Measurements from ENCODE around the gene SDHB. TPM values are rescaled to one million over a fixed set of nuclear protein-coding genes. Genes with fewer than 3 reads are reported as not detected.

SDHB gene
- total and polyA plus RNA-seq, 2 of the 13 experiments (the other 11 are each of a cell fraction or from before 2014, with no cell fraction given): 136 to 142 TPM

- Histone ChIP-seq H3K9ac (ENCODE audit: insufficient read depth, low read depth, low read length) (no peak overlapping the region), H3K27ac (ENCODE audit: extremely low read length, insufficient read depth, low read length) (no peak overlapping the region), H3K36me3 (replicated peaks in 1 of 2; ENCODE audit: control insufficient read depth in 1 of 2, insufficient read depth in 2 of 2, low read length in 2 of 2) (no peaks in the 10 kb centered on the region), H3K4me2 (ENCODE audit: low read depth, low read length) (no peak overlapping the region), H4K20me1 (ENCODE audit: insufficient read depth, low read length) (no peaks in the 10 kb centered on the region), H3K79me2 (ENCODE audit: insufficient read depth, low read length) (no peaks in the 10 kb centered on the region), H2AFZ (ENCODE audit: low read length) (no peak overlapping the region), H3K27me3 (ENCODE audit: control insufficient read depth in 1 of 2, insufficient read depth in 2 of 2, low read length in 2 of 2) (peaks cover 0 to 1% of the 10 kb centered on the region in 2 experiments; a peak in 1 of 5 replicates), H3K4me3 (replicated peaks in 1 of 3; ENCODE audit: insufficient read depth in 1 of 3, low read depth in 2 of 3, low read length in 3 of 3) (no peak overlapping the region), H3K4me1 (ENCODE audit: insufficient read depth, low read length) (no peaks in the 10 kb centered on the region), H3K9me3 (ENCODE audit: low read length) (no peaks in the 10 kb centered on the region)
- in situ Hi-C loops (cut with HindIII; ENCODE audit: extremely low pct_ligation_motif_present, low pct_unique_long_range_greater_than_20kb) (no loop called here), intact Hi-C loops (cut with micrococcal nuclease; ENCODE audit: unreplicated experiment) (no loop called here)
- no peak for FAIRE-seq
- no peak for DNase-seq (ENCODE audit: low spot score)
- WGBS (ENCODE audit: low lambda C conversion rate): 22% methylated on average over 2 of the region's 2 CpGs
- CTCF ChIA-PET (ENCODE audit: low intra/inter-chr PET ratio, low total read pairs): no interaction called here
- TF ChIP-seq SIX1 (CRISPR knock-in tag; IDR thresholded peaks at IDR 0.05; ENCODE audit: borderline replicate concordance) (no peak), HNRNPK (IDR thresholded peaks at IDR 0.05; ENCODE audit: low read depth, low read length, poor library complexity, severe bottlenecking) (no peak)
- BruUV-seq (replicated peaks): no TSS peak
- POLR2A ChIA-PET: no interaction called here
- ATAC-seq: no peak
Observed at GRCh38 chr1:17061892-17062291, 8.1 kb upstream of the SDHB start.

- ATAC-seq: no peak
- H3K9me3 ChIP-seq (ENCODE audit: low read length): no peaks in the 10 kb centered on the region
- no peak for FAIRE-seq
- in situ Hi-C loops (cut with HindIII; ENCODE audit: extremely low pct_ligation_motif_present, low pct_unique_long_range_greater_than_20kb): no loop called here
- no peaks in the 10 kb centered on the region for H3K79me2 ChIP-seq (ENCODE audit: insufficient read depth, low read length)
- no peaks in the 10 kb centered on the region for H3K36me3 ChIP-seq (replicated peaks in 1 of 2; ENCODE audit: control insufficient read depth in 1 of 2, insufficient read depth in 2 of 2, low read length in 2 of 2)
- H3K4me3 ChIP-seq (replicated peaks in 1 of 3; ENCODE audit: insufficient read depth in 1 of 3, low read depth in 2 of 3, low read length in 3 of 3): no peak overlapping the region
- intact Hi-C loops (cut with micrococcal nuclease; ENCODE audit: unreplicated experiment): no loop called here
- DNase-seq (ENCODE audit: low spot score): no peak
- H3K9ac ChIP-seq (ENCODE audit: insufficient read depth, low read depth, low read length): no peak overlapping the region
- H3K4me2 ChIP-seq (ENCODE audit: low read depth, low read length): no peak overlapping the region
- no peaks in the 10 kb centered on the region for H4K20me1 ChIP-seq (ENCODE audit: insufficient read depth, low read length)
- ChIA-PET CTCF (ENCODE audit: low intra/inter-chr PET ratio, low total read pairs) (no interaction called here), POLR2A (no interaction called here)
- WGBS (ENCODE audit: low lambda C conversion rate): 41% methylated on average over 3 of the region's 3 CpGs
- peaks cover 0 to 1% of the 10 kb centered on the region in 2 experiments; a peak in 1 of 5 replicates for H3K27me3 ChIP-seq (ENCODE audit: control insufficient read depth in 1 of 2, insufficient read depth in 2 of 2, low read length in 2 of 2)
- no peak overlapping the region for H2AFZ ChIP-seq (ENCODE audit: low read length)
- TF ChIP-seq PHF5A (CRISPR knock-in tag; IDR thresholded peaks at IDR 0.05; ENCODE audit: low read depth, unreplicated experiment): no peak
- no peak for TF ChIP-seq SP5 (CRISPR knock-in tag; IDR thresholded peaks at IDR 0.05; ENCODE audit: borderline replicate concordance, low read depth)
- no peak for TF ChIP-seq SMAD1 (CRISPR knock-in tag; IDR thresholded peaks at IDR 0.05; ENCODE audit: borderline replicate concordance, low read depth)
- TF ChIP-seq ZNF225 (CRISPR knock-in tag; IDR thresholded peaks at IDR 0.05): no peak
- no peak for TF ChIP-seq ZNF576 (CRISPR knock-in tag; IDR thresholded peaks at IDR 0.05)
- TF ChIP-seq MXD3 (CRISPR knock-in tag; IDR thresholded peaks at IDR 0.05): no peak
- no peak for TF ChIP-seq HNF4A (CRISPR knock-in tag; IDR thresholded peaks at IDR 0.05)
- no TSS peak for BruUV-seq (replicated peaks)
- no peak overlapping the region for H3K27ac ChIP-seq (ENCODE audit: extremely low read length, insufficient read depth, low read length)
- H3K4me1 ChIP-seq (ENCODE audit: insufficient read depth, low read length): no peaks in the 10 kb centered on the region
Observed at GRCh38 chr1:17061486-17061885, 7.7 kb upstream of the SDHB start.

Measured in HepG2 (cell line).